Prostate gland (tissue), 2 donors: ENCODE measurements around the gene STARD10.

Source experiments
- POLR2A ChIP-seq: fragments of 450-650 bp; IDR thresholded peaks from one replicate; pipeline ENCODE4 v1.6.1; 2016; ENCODE audit warnings: antibody characterized with exemption, mild to moderate bottlenecking
- TF ChIP-seq, protein P1 (sequence below), 4 experiments: fragments of 200-600 bp in 2 of 4; fragments of 450-650 bp in 2 of 4; sonication (generic) in 2 of 4; IDR thresholded peaks; 1 replicate in 3 of 4; 2 replicates in 1 of 4; pipeline ENCODE4 v1.5.1; 2016 to 2019; ENCODE audit warnings: antibody characterized with exemption in 4 of 4, mild to moderate bottlenecking in 2 of 4, moderate library complexity in 2 of 4

DNA sequence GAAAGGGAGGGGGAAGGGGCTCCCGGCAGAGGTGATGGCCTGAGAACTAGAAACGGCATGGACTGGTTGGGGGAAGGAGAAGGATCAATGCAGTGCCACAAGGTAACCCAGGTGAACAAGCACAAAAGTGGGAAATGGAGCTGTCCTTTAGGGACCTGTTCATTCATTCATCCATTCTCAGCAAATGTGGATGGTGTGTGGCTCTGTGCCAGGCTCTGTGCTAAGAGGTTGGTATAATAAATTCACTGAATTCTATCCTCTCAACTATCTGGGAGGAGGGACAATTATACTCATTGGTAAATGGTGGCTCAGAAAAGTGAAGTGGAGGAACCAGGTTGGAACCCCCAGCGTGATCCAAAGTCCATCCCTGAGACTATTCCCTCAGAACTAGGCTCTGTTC lies 23.0 kb downstream of the STARD10 start:
- no peak for TF ChIP-seq POLR2A
- TF ChIP-seq, protein P1, sequence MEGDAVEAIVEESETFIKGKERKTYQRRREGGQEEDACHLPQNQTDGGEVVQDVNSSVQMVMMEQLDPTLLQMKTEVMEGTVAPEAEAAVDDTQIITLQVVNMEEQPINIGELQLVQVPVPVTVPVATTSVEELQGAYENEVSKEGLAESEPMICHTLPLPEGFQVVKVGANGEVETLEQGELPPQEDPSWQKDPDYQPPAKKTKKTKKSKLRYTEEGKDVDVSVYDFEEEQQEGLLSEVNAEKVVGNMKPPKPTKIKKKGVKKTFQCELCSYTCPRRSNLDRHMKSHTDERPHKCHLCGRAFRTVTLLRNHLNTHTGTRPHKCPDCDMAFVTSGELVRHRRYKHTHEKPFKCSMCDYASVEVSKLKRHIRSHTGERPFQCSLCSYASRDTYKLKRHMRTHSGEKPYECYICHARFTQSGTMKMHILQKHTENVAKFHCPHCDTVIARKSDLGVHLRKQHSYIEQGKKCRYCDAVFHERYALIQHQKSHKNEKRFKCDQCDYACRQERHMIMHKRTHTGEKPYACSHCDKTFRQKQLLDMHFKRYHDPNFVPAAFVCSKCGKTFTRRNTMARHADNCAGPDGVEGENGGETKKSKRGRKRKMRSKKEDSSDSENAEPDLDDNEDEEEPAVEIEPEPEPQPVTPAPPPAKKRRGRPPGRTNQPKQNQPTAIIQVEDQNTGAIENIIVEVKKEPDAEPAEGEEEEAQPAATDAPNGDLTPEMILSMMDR (IDR thresholded peaks at IDR 0.05), result no peak
